ENCODE data around the gene TPRN. TPM values are rescaled to one million over a fixed set of nuclear protein-coding genes. Genes with fewer than 3 reads are reported as not detected.

TPRN gene
- total and polyA plus RNA-seq, 2 of the 4 experiments (the other 2 are of a cell fraction), result 1.8 to 5.3 TPM

DNA sequence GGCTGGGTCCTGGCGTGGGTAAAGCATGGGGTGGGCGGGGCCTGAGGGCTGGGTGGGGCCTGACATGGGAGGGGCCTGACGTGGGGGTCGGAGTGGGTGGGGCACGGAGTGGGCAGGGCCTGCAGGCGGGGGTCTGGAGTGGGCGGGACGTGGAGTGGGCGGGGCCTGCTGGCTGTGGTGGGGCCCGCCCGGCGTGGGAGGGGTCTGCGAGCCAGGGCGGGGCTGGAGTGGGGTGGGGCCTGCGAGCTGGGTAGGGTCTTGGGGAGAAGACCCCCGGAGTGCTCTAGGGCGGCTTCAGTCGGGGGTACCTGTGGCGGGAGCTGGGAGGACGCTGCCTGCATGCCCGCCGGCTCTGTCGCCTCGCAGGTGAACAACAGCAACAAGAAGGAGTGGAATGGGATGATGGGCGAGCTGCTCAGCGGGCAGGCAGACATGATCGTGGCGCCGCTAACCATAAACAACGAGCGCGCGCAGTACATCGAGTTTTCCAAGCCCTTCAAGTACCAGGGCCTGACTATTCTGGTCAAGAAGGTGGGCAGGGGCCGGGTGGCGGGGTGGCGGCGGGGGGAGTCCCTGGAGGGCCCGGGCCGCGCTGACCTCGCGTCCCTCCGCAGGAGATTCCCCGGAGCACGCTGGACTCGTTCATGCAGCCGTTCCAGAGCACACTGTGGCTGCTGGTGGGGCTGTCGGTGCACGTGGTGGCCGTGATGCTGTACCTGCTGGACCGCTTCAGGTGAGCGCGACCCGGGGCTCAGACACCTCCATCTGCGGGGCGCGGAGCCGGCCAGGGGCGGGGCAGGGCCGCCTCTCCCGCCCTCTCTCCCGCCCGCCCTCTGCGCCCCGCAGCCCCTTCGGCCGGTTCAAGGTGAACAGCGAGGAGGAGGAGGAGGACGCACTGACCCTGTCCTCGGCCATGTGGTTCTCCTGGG lies 38.7 kb downstream of the TPRN start:
- dilution Hi-C loops (cut with HindIII; ENCODE audit: low sequenced_read_pairs, unreplicated experiment), result no loop called here

More for the DNA sequence above, 38.7 kb downstream of the TPRN start:
- no peak for DNase-seq
- no peak overlapping the region for H2AK5ac ChIP-seq (ENCODE audit: low read depth, low read length)
- peaks cover 85% of the 10 kb centered on the region for H3K27me3 ChIP-seq (ENCODE audit: control insufficient read depth, insufficient read depth, low read length)
- H3K23ac ChIP-seq (ENCODE audit: low read depth, low read length), result no peak overlapping the region
- H4K5ac ChIP-seq (ENCODE audit: low read depth, low read length), result no peak overlapping the region
- in situ Hi-C loops (cut with MboI; ENCODE audit: low sequenced_read_pairs) (no loop called here), intact Hi-C loops (cut with micrococcal nuclease) (no loop called here)
- H3K9me1 ChIP-seq (ENCODE audit: insufficient read depth, low read length), result no peaks in the 10 kb centered on the region
- no peak overlapping the region for H3K18ac ChIP-seq (ENCODE audit: low read depth, low read length)
- no peak overlapping the region for H2BK20ac ChIP-seq (ENCODE audit: low read depth, low read length)
- H3K56ac ChIP-seq (ENCODE audit: extremely low read depth, insufficient read depth, low read length), result no peak overlapping the region
- no peak overlapping the region for H2AK9ac ChIP-seq (replicated peaks; ENCODE audit: low read depth, low read length, poor library complexity)
- 0 out of 2 replicates have a peak, but pooled peaks cover 5% of the 10 kb centered on the region for H4K20me1 ChIP-seq (ENCODE audit: insufficient read depth, low read length)
- no peak overlapping the region for H4K91ac ChIP-seq (ENCODE audit: insufficient read depth, low read depth, low read length)
- H4K8ac ChIP-seq (ENCODE audit: low read depth in 2 of 2, low read length in 2 of 2), result no peak overlapping the region
- no peak overlapping the region for H2BK15ac ChIP-seq (ENCODE audit: low read depth, low read length)
- no peak for ATAC-seq (ENCODE audit: low read depth)
- no peaks in the 10 kb centered on the region for H3K79me1 ChIP-seq (ENCODE audit: low read depth in 1 of 2, low read length in 2 of 2)
- peak overlapping the region; percentile 17; the same call in 1 of the 2 replicates for H3K4me2 ChIP-seq (ENCODE audit: low read depth, low read length)
- no peak overlapping the region for H2BK5ac ChIP-seq (ENCODE audit: low read depth, low read length, poor library complexity, severe bottlenecking)
- H3K9ac ChIP-seq (ENCODE audit: low read depth, low read length), result no peak overlapping the region
- CTCF ChIA-PET, result no interaction called here
- no peaks in the 10 kb centered on the region for H3K36me3 ChIP-seq (ENCODE audit: control insufficient read depth, insufficient read depth, low read length)
- H3K9me3 ChIP-seq (ENCODE audit: control insufficient read depth, insufficient read depth, low read length), result no peaks in the 10 kb centered on the region
- no peak overlapping the region for H3K4ac ChIP-seq (ENCODE audit: low read depth, low read length)
- H2AFZ ChIP-seq (replicated peaks; ENCODE audit: low read length, poor library complexity), result no peak overlapping the region
- TF ChIP-seq MAZ (IDR thresholded peaks at IDR 0.05; ENCODE audit: borderline replicate concordance, low read depth, low read length), result no peak
- TF ChIP-seq, protein P1, sequence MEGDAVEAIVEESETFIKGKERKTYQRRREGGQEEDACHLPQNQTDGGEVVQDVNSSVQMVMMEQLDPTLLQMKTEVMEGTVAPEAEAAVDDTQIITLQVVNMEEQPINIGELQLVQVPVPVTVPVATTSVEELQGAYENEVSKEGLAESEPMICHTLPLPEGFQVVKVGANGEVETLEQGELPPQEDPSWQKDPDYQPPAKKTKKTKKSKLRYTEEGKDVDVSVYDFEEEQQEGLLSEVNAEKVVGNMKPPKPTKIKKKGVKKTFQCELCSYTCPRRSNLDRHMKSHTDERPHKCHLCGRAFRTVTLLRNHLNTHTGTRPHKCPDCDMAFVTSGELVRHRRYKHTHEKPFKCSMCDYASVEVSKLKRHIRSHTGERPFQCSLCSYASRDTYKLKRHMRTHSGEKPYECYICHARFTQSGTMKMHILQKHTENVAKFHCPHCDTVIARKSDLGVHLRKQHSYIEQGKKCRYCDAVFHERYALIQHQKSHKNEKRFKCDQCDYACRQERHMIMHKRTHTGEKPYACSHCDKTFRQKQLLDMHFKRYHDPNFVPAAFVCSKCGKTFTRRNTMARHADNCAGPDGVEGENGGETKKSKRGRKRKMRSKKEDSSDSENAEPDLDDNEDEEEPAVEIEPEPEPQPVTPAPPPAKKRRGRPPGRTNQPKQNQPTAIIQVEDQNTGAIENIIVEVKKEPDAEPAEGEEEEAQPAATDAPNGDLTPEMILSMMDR (conservative IDR thresholded peaks at IDR 0.05; ENCODE audit: low read depth, low read length), result no peak
- POLR2A ChIA-PET (ENCODE audit: unreplicated experiment), result no interaction called here
- 2% methylated on average over 27 of the region's 71 CpGs; no CpG with 5 or more reads in 1 of the 2 experiments for WGBS, 2 experiments (ENCODE audit: extremely low coverage in 2 of 2, insufficient read length in 1 of 2)
- H3K14ac ChIP-seq (replicated peaks; ENCODE audit: low read depth, low read length), result no peak overlapping the region
- H3K4me3 ChIP-seq (ENCODE audit: insufficient read depth, low read depth, low read length), result 0 out of 2 replicates have a peak overlapping the region, but pooled peaks have one; percentile 2
- no peak overlapping the region for H2BK120ac ChIP-seq (ENCODE audit: low read depth, low read length)
- H3K27ac ChIP-seq (ENCODE audit: insufficient read depth, low read length), result no peak overlapping the region
- BruUV-seq (replicated peaks), result no TSS peak
- no peaks in the 10 kb centered on the region for H3K4me1 ChIP-seq (ENCODE audit: control insufficient read depth, insufficient read depth, low read length)
